Loucy (cell line): ENCODE measurements around the gene IL18RAP.

ENCODE experiments used
- CTCF ChIP-seq: fragments of 200-600 bp; sonication (generic); conservative IDR thresholded peaks from 2 replicates; pipeline ENCODE4 v1.5.1; 2014; ENCODE audit warnings: mild to moderate bottlenecking, antibody characterized with exemption, low read length
- EZH2phosphoT487 ChIP-seq: fragments of 200-600 bp; IDR thresholded peaks from 2 replicates; pipeline ENCODE4 v1.6.1; 2018; ENCODE audit warnings: antibody characterized with exemption, mild to moderate bottlenecking, moderate library complexity, borderline replicate concordance

GRCh38 chr2:102463160-102463559 lies 40.2 kb downstream of the IL18RAP start:
- no peak for TF ChIP-seq CTCF
- no peak for TF ChIP-seq EZH2phosphoT487
